Endodermal cell (in vitro differentiated cells): Measurements from ENCODE around the gene RERE. TPM values are rescaled to one million over a fixed set of nuclear protein-coding genes. Genes with fewer than 3 reads are reported as not detected.

Source experiments
- DNase-seq: peaks from one replicate; pipeline ENCODE4 v3.0.0-alpha.2; 2017
- H3K27ac ChIP-seq: 2 replicates; pipeline ENCODE4 v1.5.1; 2013; ENCODE audit warnings: mild to moderate bottlenecking, low read depth, low read length, moderate library complexity
- H3K27me3 ChIP-seq: 2 replicates; pipeline ENCODE4 v1.6.1; 2013; ENCODE audit warnings: mild to moderate bottlenecking, low read length, moderate library complexity; ENCODE audit not compliant: insufficient read depth, control insufficient read depth, poor library complexity, severe bottlenecking
- H3K36me3 ChIP-seq: 2 replicates; pipeline ENCODE4 v1.7.0; 2013; ENCODE audit warnings: mild to moderate bottlenecking, low read length, moderate library complexity; ENCODE audit not compliant: control insufficient read depth, insufficient read depth
- H3K4me1 ChIP-seq: one replicate; pipeline ENCODE4 v1.7.0; 2013; ENCODE audit warnings: low read length; ENCODE audit not compliant: control insufficient read depth, insufficient read depth
- H3K4me3 ChIP-seq: 2 replicates; pipeline ENCODE4 v1.5.1; 2013; ENCODE audit warnings: mild to moderate bottlenecking, low read length, moderate library complexity
- H3K9ac ChIP-seq: 2 replicates; pipeline ENCODE4 v1.6.1; 2013; ENCODE audit warnings: mild to moderate bottlenecking, low read length, moderate library complexity; ENCODE audit not compliant: poor library complexity, severe bottlenecking; ENCODE audit errors: extremely low read depth
- H3K9me3 ChIP-seq: 2 replicates; pipeline ENCODE4 v1.6.1; 2013; ENCODE audit warnings: mild to moderate bottlenecking, low read length, moderate library complexity; ENCODE audit not compliant: control insufficient read depth
- H3K27ac Mint-ChIP-seq: 2 replicates; pipeline ENCODE4 v1.8.0; 2020; ENCODE audit warnings: mixed read lengths
- H3K27me3 Mint-ChIP-seq: 2 replicates; pipeline ENCODE4 v1.8.0; 2021; ENCODE audit warnings: mild to moderate bottlenecking, mixed read lengths; ENCODE audit not compliant: insufficient read depth
- H3K36me3 Mint-ChIP-seq: 2 replicates; pipeline ENCODE4 v1.8.0; 2020; ENCODE audit warnings: low read depth, mixed read lengths
- H3K4me1 Mint-ChIP-seq: 2 replicates; pipeline ENCODE4 v1.8.0; 2020; ENCODE audit warnings: mixed read lengths
- H3K4me3 Mint-ChIP-seq: 2 replicates; pipeline ENCODE4 v1.8.0; 2020; ENCODE audit warnings: mild to moderate bottlenecking, moderate library complexity, mixed read lengths
- H3K9me3 Mint-ChIP-seq: 2 replicates; pipeline ENCODE4 v1.8.0; 2020; ENCODE audit warnings: mild to moderate bottlenecking, mixed read lengths
- CTCF ChIP-seq: fragments of 200-600 bp; sonication (generic); conservative IDR thresholded peaks from 2 replicates; pipeline ENCODE4 v1.5.0; 2021; ENCODE audit warnings: antibody characterized with exemption, mild to moderate bottlenecking
- WGBS, 2 experiments: methylation state at CpG; one replicate each; pipeline versions ENCODE4 v1.1.5 to v1.1.7; 2013; ENCODE audit warnings: missing lambda C conversion rate in 2 of 2, mixed read lengths in 1 of 2; ENCODE audit not compliant: insufficient coverage in 1 of 2, insufficient read length in 1 of 2; 5-methylcytosine and 5-hydroxymethylcytosine counted together
- total RNA-seq, 2 donors: library from RNA; stranded (reverse); fragmentation: NEBNext Ultra II Directional in 1 of 2; extraction: Animal tissue kit (Norgen Biotek cat#: 25700) in 1 of 2; gene quantifications; 2 replicates in 1 of 2; 3 replicates in 1 of 2; pipeline ENCODE4 v1.2.1, GENCODE V29; 2021

Gene RERE
- total RNA-seq, 2 donors from 2014 or later = 159 to 179 TPM

- H3K27ac ChIP-seq = peak overlapping the region; percentile 75
- peak overlapping the region; percentile 25 for H3K27ac Mint-ChIP-seq
- H3K27me3 ChIP-seq = no peaks in the 10 kb centered on the region
- no peak for DNase-seq
- peaks cover 30% of the 10 kb centered on the region for H3K4me1 Mint-ChIP-seq
- H3K9me3 Mint-ChIP-seq = no peaks in the 10 kb centered on the region
- no peak overlapping the region for H3K4me3 ChIP-seq
- no peak overlapping the region for H3K4me3 Mint-ChIP-seq
- no peak overlapping the region for H3K9ac ChIP-seq
- no peaks in the 10 kb centered on the region for H3K9me3 ChIP-seq
- H3K27me3 Mint-ChIP-seq = no peaks in the 10 kb centered on the region
- H3K36me3 ChIP-seq = peaks cover 51% of the 10 kb centered on the region
- H3K4me1 ChIP-seq = peaks cover 11% of the 10 kb centered on the region
- H3K36me3 Mint-ChIP-seq = peaks cover 17% of the 10 kb centered on the region
- no peak for TF ChIP-seq CTCF
- 90 to 96% methylated on average over 2 of the region's 2 CpGs for WGBS, 2 experiments
Observed at GRCh38 chr1:8397511-8397910, 419.9 kb downstream of the RERE start.

GRCh38 chr1:8396786-8397406, 420.5 kb downstream of the RERE start:
- H3K4me1 Mint-ChIP-seq = peaks cover 30% of the 10 kb centered on the region
- TF ChIP-seq CTCF = no peak
- WGBS, 2 experiments = 44 to 79% methylated on average over 1 to 4 of the region's 4 CpGs
- Histone ChIP-seq H3K27ac (peak overlapping the region; percentile 75), H3K27me3 (no peaks in the 10 kb centered on the region), H3K36me3 (peaks cover 47% of the 10 kb centered on the region), H3K9me3 (no peaks in the 10 kb centered on the region), H3K4me1 (peaks cover 11% of the 10 kb centered on the region), H3K9ac (peak overlapping the region; percentile 21), H3K4me3 (peak overlapping the region; percentile 19)
- no peaks in the 10 kb centered on the region for H3K9me3 Mint-ChIP-seq
- no peaks in the 10 kb centered on the region for H3K27me3 Mint-ChIP-seq
- no peak for DNase-seq
- H3K4me3 Mint-ChIP-seq = no peak overlapping the region
- peaks cover 14% of the 10 kb centered on the region for H3K36me3 Mint-ChIP-seq
- H3K27ac Mint-ChIP-seq = peak overlapping the region; percentile 72

- peaks cover 14% of the 10 kb centered on the region for H3K36me3 Mint-ChIP-seq
- no peak for TF ChIP-seq CTCF
- Histone ChIP-seq H3K27me3 (no peaks in the 10 kb centered on the region), H3K4me3 (peak overlapping the region; percentile 19), H3K4me1 (peaks cover 11% of the 10 kb centered on the region), H3K9ac (peak overlapping the region; percentile 21), H3K36me3 (peaks cover 46% of the 10 kb centered on the region), H3K27ac (peak overlapping the region; percentile 75), H3K9me3 (no peaks in the 10 kb centered on the region)
- WGBS, 2 experiments = 77 to 86% methylated on average over 1 to 7 of the region's 8 CpGs
- no peak for DNase-seq
- H3K9me3 Mint-ChIP-seq = no peaks in the 10 kb centered on the region
- no peak overlapping the region for H3K4me3 Mint-ChIP-seq
- peaks cover 30% of the 10 kb centered on the region for H3K4me1 Mint-ChIP-seq
- peak overlapping the region; percentile 72 for H3K27ac Mint-ChIP-seq
- no peaks in the 10 kb centered on the region for H3K27me3 Mint-ChIP-seq
Observed at GRCh38 chr1:8396083-8396785, 421.2 kb downstream of the RERE start.
